Keratinocyte (primary cell): ENCODE results near the gene PGK1. TPM values are rescaled to one million over a fixed set of nuclear protein-coding genes. Genes with fewer than 3 reads are reported as not detected.
A peak's percentile ranks its signal among the peaks of the same experiment; 100 is the strongest.

Experiments
- DNase-seq: peaks from one replicate; pipeline ENCODE4 v3.0.0-alpha.2; 2011; ENCODE audit warnings: low read depth, missing footprints, low spot score
- FAIRE-seq: peaks from 2 replicates; lab custom pipeline; 2011; peaks lifted over from hg19 to GRCh38; lab: Jason Lieb, UNC
- H2AFZ ChIP-seq: 2 replicates; pipeline ENCODE4 v1.6.0; 2012; ENCODE audit warnings: low read length, control low read depth, inconsistent platforms; ENCODE audit not compliant: control insufficient read depth
- H3K27ac ChIP-seq: 2 replicates; pipeline ENCODE4 v1.5.1; 2011; ENCODE audit warnings: low read length; ENCODE audit not compliant: control insufficient read depth, insufficient read depth
- H3K27me3 ChIP-seq: 3 replicates; pipeline ENCODE4 v1.6.0; 2011; ENCODE audit warnings: low read length; ENCODE audit not compliant: control insufficient read depth, insufficient read depth; ENCODE audit errors: extremely low read depth
- H3K36me3 ChIP-seq, 2 experiments: 2 replicates in 1 of 2; 3 replicates in 1 of 2; pipeline ENCODE4 v1.5.1; 2011; ENCODE audit warnings: low read length in 2 of 2, mild to moderate bottlenecking in 1 of 2; ENCODE audit not compliant: control insufficient read depth in 2 of 2, insufficient read depth in 2 of 2; ENCODE audit errors: extremely low read depth in 1 of 2
- H3K4me1 ChIP-seq: 3 replicates; pipeline ENCODE4 v1.5.1; 2011; ENCODE audit warnings: low read length; ENCODE audit not compliant: control insufficient read depth, insufficient read depth; ENCODE audit errors: extremely low read depth
- H3K4me2 ChIP-seq: 3 replicates; pipeline ENCODE4 v1.6.0; 2011; ENCODE audit warnings: low read depth, low read length; ENCODE audit not compliant: control insufficient read depth, insufficient read depth; ENCODE audit errors: extremely low read depth
- H3K4me3 ChIP-seq, 3 experiments: fragments of 200-600 bp in 1 of 3; sonication (generic) in 1 of 3; 2 replicates in 2 of 3; 3 replicates in 1 of 3; pipeline ENCODE4 v1.5.1; 2011 to 2016; ENCODE audit warnings: low read length in 3 of 3, mild to moderate bottlenecking in 3 of 3, control low read depth in 2 of 3, inconsistent platforms in 1 of 3, low read depth in 1 of 3, mixed read lengths in 1 of 3, mixed run types in 1 of 3, moderate library complexity in 1 of 3; ENCODE audit not compliant: control insufficient read depth in 2 of 3, insufficient read depth in 2 of 3; ENCODE audit errors: extremely low read depth in 1 of 3
- H3K79me2 ChIP-seq: 2 replicates; pipeline ENCODE4 v1.6.0; 2012; ENCODE audit warnings: low read length; ENCODE audit not compliant: control insufficient read depth, insufficient read depth
- H3K9ac ChIP-seq: 3 replicates; pipeline ENCODE4 v1.6.0; 2011; ENCODE audit warnings: low read length; ENCODE audit not compliant: control insufficient read depth, insufficient read depth; ENCODE audit errors: extremely low read depth
- H3K9me1 ChIP-seq: 3 replicates; pipeline ENCODE4 v1.6.0; 2011; ENCODE audit warnings: low read length; ENCODE audit not compliant: control insufficient read depth, insufficient read depth; ENCODE audit errors: extremely low read depth
- H3K9me3 ChIP-seq: 2 replicates; pipeline ENCODE4 v1.5.1; 2012; ENCODE audit warnings: low read depth, low read length; ENCODE audit not compliant: control insufficient read depth
- H4K20me1 ChIP-seq: 3 replicates; pipeline ENCODE4 v1.6.0; 2011; ENCODE audit warnings: low read length; ENCODE audit not compliant: control insufficient read depth, insufficient read depth; ENCODE audit errors: extremely low read depth
- EZH2 ChIP-seq: IDR thresholded peaks from one replicate; pipeline ENCODE4 v1.6.1; 2012; ENCODE audit warnings: inconsistent platforms, mild to moderate bottlenecking, low read length, moderate library complexity
- dilution Hi-C: fragments of 300-500 bp; cut with MboI; formaldehyde crosslinking; loops from one replicate; pipeline ENCODE4 v1.7.0; 2020; ENCODE audit warnings: low sequenced_read_pairs; ENCODE audit not compliant: extremely low pct_ligation_motif_present
- polyA minus RNA-seq, 3 experiments: library from RNA; depleted of rRNA, polyadenylated mRNA; stranded (reverse); fragments of >200 nt; gene quantifications; 1 replicate in 1 of 3; 2 replicates in 1 of 3; 3 replicates in 1 of 3; pipeline ENCODE4 v1.2.3, GENCODE V29; 2011
- polyA plus RNA-seq, 5 experiments: library from polyadenylated mRNA; depleted of rRNA in 3 of 5; stranded (reverse) in 3 of 5; stranded (forward) in 1 of 5; unstranded in 1 of 5; fragments of >200 nt; gene quantifications; 1 replicate in 1 of 5; 2 replicates in 3 of 5; 3 replicates in 1 of 5; pipeline versions ENCODE4 v1.2.1 to v1.2.3, GENCODE V29; 2011 to 2012; ENCODE audit warnings: missing spikeins in 2 of 5, low read depth in 1 of 5, low replicate concordance in 1 of 5
- TF ChIP-seq, protein P1 (sequence below), 3 experiments: IDR thresholded peaks in 1 of 3; conservative IDR thresholded peaks in 1 of 3; optimal IDR thresholded peaks in 1 of 3; 2 replicates in 2 of 3; 3 replicates in 1 of 3; pipeline versions ENCODE3 to v1.5.1; 2011; ENCODE audit warnings: low read length in 3 of 3, mild to moderate bottlenecking in 3 of 3, moderate library complexity in 2 of 3, control low read depth in 1 of 3, inconsistent platforms in 1 of 3; ENCODE audit not compliant: insufficient read depth in 2 of 3; ENCODE audit errors: extremely low read depth in 1 of 3

Gene PGK1
- polyA plus RNA-seq (508 to 687 TPM (median 666 TPM) in 3 replicates), polyA minus RNA-seq (280 to 404 TPM (median 344 TPM) in 3 replicates)
- 532 TPM for polyA plus RNA-seq (2011; ENCODE audit: low read depth)
- 485 and 609 TPM in 2 replicates for polyA plus RNA-seq (2011; cell fraction: cytosol; rRNA removed)
- polyA plus RNA-seq (2011; cell fraction: nucleus; rRNA removed) = 629 and 639 TPM in 2 replicates
- polyA plus RNA-seq (2012; ENCODE audit: low replicate concordance) = 359 and 364 TPM in 2 replicates
- 180 TPM for polyA minus RNA-seq (2011; cell fraction: cytosol; rRNA and poly(A)+ RNA removed)
- polyA minus RNA-seq (2011; cell fraction: nucleus; rRNA and poly(A)+ RNA removed) = 106 and 277 TPM in 2 replicates

GRCh38 chrX:78103623-78104446, at the start of gene PGK1:
TSS of gene PGK1 (plus strand) at chrX:78104248. CDS start at chrX:78104341, 93 bp downstream.
- H3K36me3 ChIP-seq = no peaks in the 10 kb centered on the region
- H3K4me3 ChIP-seq = peak within 1 kb of the TSS; percentile 79 to 87 (median 87)
- peak within 1 kb of the TSS; percentile 56 for H2AFZ ChIP-seq
- dilution Hi-C loops = no loop called here
- peaks cover 48% of the 10 kb centered on the region for H3K79me2 ChIP-seq
- peak within 1 kb of the TSS; percentile 88 for H3K27ac ChIP-seq
- H3K9ac ChIP-seq = peak within 1 kb of the TSS; percentile 91
- FAIRE-seq = no peak
- no peaks in the 10 kb centered on the region for H3K27me3 ChIP-seq
- no peaks in the 10 kb centered on the region for H3K9me3 ChIP-seq
- H3K4me2 ChIP-seq = peak within 1 kb of the TSS; percentile 65
- H3K4me1 ChIP-seq = peaks cover 16% of the 10 kb centered on the region
- H4K20me1 ChIP-seq = peaks cover 7% of the 10 kb centered on the region
- DNase-seq = peak; percentile 50
- TF ChIP-seq, protein P1, sequence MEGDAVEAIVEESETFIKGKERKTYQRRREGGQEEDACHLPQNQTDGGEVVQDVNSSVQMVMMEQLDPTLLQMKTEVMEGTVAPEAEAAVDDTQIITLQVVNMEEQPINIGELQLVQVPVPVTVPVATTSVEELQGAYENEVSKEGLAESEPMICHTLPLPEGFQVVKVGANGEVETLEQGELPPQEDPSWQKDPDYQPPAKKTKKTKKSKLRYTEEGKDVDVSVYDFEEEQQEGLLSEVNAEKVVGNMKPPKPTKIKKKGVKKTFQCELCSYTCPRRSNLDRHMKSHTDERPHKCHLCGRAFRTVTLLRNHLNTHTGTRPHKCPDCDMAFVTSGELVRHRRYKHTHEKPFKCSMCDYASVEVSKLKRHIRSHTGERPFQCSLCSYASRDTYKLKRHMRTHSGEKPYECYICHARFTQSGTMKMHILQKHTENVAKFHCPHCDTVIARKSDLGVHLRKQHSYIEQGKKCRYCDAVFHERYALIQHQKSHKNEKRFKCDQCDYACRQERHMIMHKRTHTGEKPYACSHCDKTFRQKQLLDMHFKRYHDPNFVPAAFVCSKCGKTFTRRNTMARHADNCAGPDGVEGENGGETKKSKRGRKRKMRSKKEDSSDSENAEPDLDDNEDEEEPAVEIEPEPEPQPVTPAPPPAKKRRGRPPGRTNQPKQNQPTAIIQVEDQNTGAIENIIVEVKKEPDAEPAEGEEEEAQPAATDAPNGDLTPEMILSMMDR (optimal IDR thresholded peaks at IDR 0.05 in 1 of 3, IDR thresholded peaks at IDR 0.05 in 1 of 3, conservative IDR thresholded peaks at IDR 0.05 in 1 of 3; ENCODE audit: extremely low read depth in 1 of 3, insufficient read depth in 2 of 3, low read length in 3 of 3) = no peak
- TF ChIP-seq EZH2 = no peak
- H3K9me1 ChIP-seq = no peaks in the 10 kb centered on the region

DNA sequence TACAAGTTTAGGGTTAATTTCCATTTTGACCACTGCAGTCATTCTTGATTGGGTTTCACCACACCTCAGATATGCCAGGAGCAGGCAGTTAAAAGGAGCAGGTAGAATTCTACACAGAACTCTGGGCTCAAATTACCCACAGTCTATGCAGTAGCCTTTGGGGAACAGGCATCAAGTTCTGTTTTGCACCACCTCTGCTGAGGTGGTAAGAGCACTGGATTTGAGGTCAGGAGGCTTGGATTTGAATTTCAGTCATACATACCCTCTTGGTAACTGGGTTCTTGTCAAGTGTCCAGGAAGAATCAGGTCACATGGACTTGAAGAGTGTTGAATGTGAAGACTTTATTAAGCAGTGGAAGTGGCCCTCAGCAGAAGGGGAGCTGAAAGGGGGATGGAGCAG, 40.4 kb upstream of the PGK1 start:
- TF ChIP-seq EZH2 = no peak
- TF ChIP-seq, protein P1 (optimal IDR thresholded peaks at IDR 0.05 in 1 of 3, IDR thresholded peaks at IDR 0.05 in 1 of 3, conservative IDR thresholded peaks at IDR 0.05 in 1 of 3; ENCODE audit: extremely low read depth in 1 of 3, insufficient read depth in 2 of 3, low read length in 3 of 3) = no peak

More for the DNA sequence above, 40.4 kb upstream of the PGK1 start:
- Histone ChIP-seq H3K27ac (no peak overlapping the region), H3K4me3 (no peak overlapping the region), H3K79me2 (no peaks in the 10 kb centered on the region), H3K4me2 (no peak overlapping the region), H2AFZ (no peak overlapping the region), H3K36me3 (no peaks in the 10 kb centered on the region), H4K20me1 (no peaks in the 10 kb centered on the region), H3K9me3 (no peaks in the 10 kb centered on the region), H3K4me1 (peaks cover 2% of the 10 kb centered on the region), H3K9ac (no peak overlapping the region), H3K27me3 (no peaks in the 10 kb centered on the region), H3K9me1 (no peaks in the 10 kb centered on the region)
- dilution Hi-C loops = no loop called here
- DNase-seq (no peak), FAIRE-seq (no peak)
